Endothelial cell of umbilical vein (primary cell): ENCODE measurements around the gene PDK3. TPM values are rescaled to one million over a fixed set of nuclear protein-coding genes. Genes with fewer than 3 reads are reported as not detected.

Experiments
- BruUV-seq: library from RNA; stranded (reverse); fragments of 400-500 nt; replicated peaks from 2 replicates; lab custom pipeline; 2021; lab: Mats Ljungman, UMichigan
- CTCF ChIA-PET: fragments of 300-600, 350-600 bp; sonication (Branson Sonifier 250); formaldehyde crosslinking; loops from one replicate; lab custom pipeline; 2021; ENCODE audit warnings: antibody characterized with exemption, inconsistent platforms; lab: Charles Lee
- POLR2A ChIA-PET: fragments of 300-600, 350-600 bp; sonication (Branson Sonifier 250); formaldehyde crosslinking; loops from one replicate; lab custom pipeline; 2021; ENCODE audit warnings: antibody characterized with exemption, inconsistent platforms; lab: Charles Lee
- DNase-seq: peaks from one replicate; pipeline ENCODE4 v3.0.0-alpha.2; 2011; ENCODE audit warnings: low read depth, low spot score
- FAIRE-seq: peaks from 2 replicates; lab custom pipeline; 2011; peaks lifted over from hg19 to GRCh38; lab: Jason Lieb, UNC
- H2AFZ ChIP-seq: 2 replicates; pipeline ENCODE4 v1.6.0; 2012; ENCODE audit warnings: low read depth, low read length, control low read depth, inconsistent platforms
- H3K27ac ChIP-seq: 2 replicates; pipeline ENCODE4 v1.5.1; 2011; ENCODE audit warnings: low read depth, mild to moderate bottlenecking, control low read depth, low read length, moderate library complexity; ENCODE audit not compliant: insufficient read depth
- H3K27me3 ChIP-seq, 2 experiments: 2 replicates each; pipeline versions ENCODE4 v1.6.0 to v1.6.1; 2011; ENCODE audit warnings: low read length in 2 of 2, mixed read lengths in 1 of 2; ENCODE audit not compliant: control insufficient read depth in 2 of 2, insufficient read depth in 2 of 2
- H3K36me3 ChIP-seq, 2 experiments: 2 replicates in 1 of 2; 3 replicates in 1 of 2; pipeline ENCODE4 v1.5.1; 2011; ENCODE audit warnings: low read length in 2 of 2, mild to moderate bottlenecking in 1 of 2, moderate library complexity in 1 of 2; ENCODE audit not compliant: control insufficient read depth in 2 of 2, insufficient read depth in 2 of 2; ENCODE audit errors: extremely low read depth in 1 of 2
- H3K4me1 ChIP-seq: 3 replicates; pipeline ENCODE4 v1.5.1; 2011; ENCODE audit warnings: mild to moderate bottlenecking, low read length; ENCODE audit not compliant: control insufficient read depth, insufficient read depth; ENCODE audit errors: extremely low read depth
- H3K4me2 ChIP-seq: 2 replicates; pipeline ENCODE4 v1.6.1; 2011; ENCODE audit warnings: low read length, control low read depth, mixed read lengths; ENCODE audit not compliant: insufficient read depth
- H3K4me3 ChIP-seq, 3 experiments: fragments of 200-600 bp in 1 of 3; sonication (generic), shearing (Covaris generic) in 1 of 3; replicated peaks in 1 of 3; 2 replicates each; pipeline ENCODE4 v1.5.1; 2011 to 2016; ENCODE audit warnings: control low read depth in 3 of 3, low read length in 3 of 3, mild to moderate bottlenecking in 2 of 3, inconsistent platforms in 1 of 3, low read depth in 1 of 3, moderate library complexity in 1 of 3; ENCODE audit not compliant: insufficient read depth in 1 of 3
- H3K79me2 ChIP-seq: 2 replicates; pipeline ENCODE4 v1.6.0; 2012; ENCODE audit warnings: low read length, inconsistent platforms; ENCODE audit not compliant: control insufficient read depth, insufficient read depth
- H3K9ac ChIP-seq: replicated peaks from 2 replicates; pipeline ENCODE3; 2011; ENCODE audit warnings: low read length, control low read depth; ENCODE audit not compliant: insufficient read depth; ENCODE audit errors: extremely low read depth
- H3K9me1 ChIP-seq: replicated peaks from 3 replicates; pipeline ENCODE4 v1.6.0; 2011; ENCODE audit warnings: mild to moderate bottlenecking, low read length; ENCODE audit not compliant: control insufficient read depth, insufficient read depth; ENCODE audit errors: extremely low read depth
- H3K9me3 ChIP-seq: replicated peaks from 2 replicates; pipeline ENCODE4 v1.5.1; 2012; ENCODE audit warnings: low read length, inconsistent platforms; ENCODE audit not compliant: control insufficient read depth, insufficient read depth
- H4K20me1 ChIP-seq: replicated peaks from 2 replicates; pipeline ENCODE3; 2011; ENCODE audit warnings: mild to moderate bottlenecking, low read length; ENCODE audit not compliant: control insufficient read depth, insufficient read depth; ENCODE audit errors: extremely low read depth
- CTCF ChIP-seq, 2 donors: IDR thresholded peaks; 1 replicate in 1 of 2; 2 replicates in 1 of 2; pipeline ENCODE4 v1.5.1; 2011; ENCODE audit warnings: low read length in 2 of 2, mild to moderate bottlenecking in 2 of 2, moderate library complexity in 2 of 2, control low read depth in 1 of 2, inconsistent platforms in 1 of 2, low read depth in 1 of 2; ENCODE audit not compliant: insufficient read depth in 1 of 2; ENCODE audit errors: extremely low read depth in 1 of 2
- EZH2 ChIP-seq: IDR thresholded peaks from 2 replicates; pipeline ENCODE4 v1.6.1; 2012; ENCODE audit warnings: borderline replicate concordance, low read depth, mild to moderate bottlenecking, moderate library complexity, low read length, inconsistent platforms; ENCODE audit not compliant: severe bottlenecking
- FOS ChIP-seq: IDR thresholded peaks from 2 replicates; pipeline ENCODE4 v1.6.1; 2011; ENCODE audit warnings: mild to moderate bottlenecking, low read length, moderate library complexity, borderline replicate concordance; ENCODE audit not compliant: insufficient read depth
- JUN ChIP-seq: IDR thresholded peaks from 2 replicates; pipeline ENCODE4 v1.6.1; 2011; ENCODE audit warnings: borderline replicate concordance, low read depth; ENCODE audit not compliant: insufficient read length, insufficient read depth
- MYC ChIP-seq: IDR thresholded peaks from one replicate; pipeline ENCODE4 v1.6.1; 2011; ENCODE audit warnings: mild to moderate bottlenecking, low read depth, low read length
- dilution Hi-C: fragments of 300-500 bp; cut with MboI; formaldehyde crosslinking; loops from one replicate; pipeline ENCODE4 v1.15.0; 2019; ENCODE audit warnings: low sequenced_read_pairs; ENCODE audit not compliant: extremely low pct_ligation_motif_present
- intact Hi-C: fragments of 100-400 bp; cut with micrococcal nuclease; formaldehyde crosslinking; loops from one replicate; pipeline ENCODE4 v1.10.0; 2022
- polyA plus RNA-seq, 4 experiments: library from polyadenylated mRNA; depleted of rRNA in 3 of 4; stranded (reverse) in 3 of 4; unstranded in 1 of 4; fragments of >200 nt; gene quantifications; 2 replicates each; pipeline versions ENCODE4 v1.2.1 to v1.2.3, GENCODE V29; 2011 to 2012; ENCODE audit warnings: missing spikeins in 1 of 4
- total RNA-seq: library from RNA; stranded (reverse); gene quantifications from 2 replicates; pipeline ENCODE4 v1.2.3, GENCODE V29; 2021

The PDK3 gene
- total and polyA plus RNA-seq, 2 donors (not counting 3 experiments of a cell fraction or from before 2014, with no cell fraction given) = 3.0 to 5.9 TPM

DNA sequence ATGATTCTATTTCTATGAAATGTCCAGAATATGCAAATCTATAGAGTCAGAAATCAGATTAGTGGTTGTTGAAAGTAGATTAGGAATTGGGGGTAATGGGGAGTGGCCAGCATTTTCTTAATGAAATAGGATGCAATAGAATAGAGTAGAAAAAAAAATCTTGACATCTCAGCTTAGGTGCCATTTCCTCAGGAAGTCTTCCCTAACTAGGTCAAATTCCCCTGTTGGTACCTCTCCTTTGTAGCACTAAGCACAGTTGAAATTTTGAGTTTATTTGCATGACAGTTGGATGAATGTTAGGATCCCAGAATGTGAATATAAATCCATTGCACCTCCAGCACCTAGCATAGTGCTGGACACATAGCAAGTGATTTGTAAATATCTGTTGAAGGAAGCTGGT lies 30.0 kb upstream of the PDK3 start:
- ChIA-PET POLR2A (no interaction called here), CTCF (no interaction called here)
- BruUV-seq = no TSS peak

More for the DNA sequence above, 30.0 kb upstream of the PDK3 start:
- intact Hi-C loops (no loop called here), dilution Hi-C loops (no loop called here)
- Histone ChIP-seq H3K4me1 (no peaks in the 10 kb centered on the region), H4K20me1 (no peaks in the 10 kb centered on the region), H3K27me3 (peaks cover 0 to 2% of the 10 kb centered on the region in 2 experiments), H2AFZ (no peak overlapping the region), H3K79me2 (no peaks in the 10 kb centered on the region), H3K9me3 (no peaks in the 10 kb centered on the region), H3K9ac (no peak overlapping the region), H3K9me1 (no peaks in the 10 kb centered on the region), H3K27ac (no peak overlapping the region), H3K36me3 (no peaks in the 10 kb centered on the region), H3K4me2 (no peak overlapping the region), H3K4me3 (no peak overlapping the region)
- FAIRE-seq (no peak), DNase-seq (no peak)
- TF ChIP-seq CTCF (IDR thresholded peaks at IDR 0.05; ENCODE audit: extremely low read depth in 1 of 2, insufficient read depth in 1 of 2, low read depth in 1 of 2, low read length in 2 of 2) (no peak), EZH2 (no peak), MYC (no peak), FOS (no peak), JUN (no peak)
